Loucy (cell line): Measurements from ENCODE around the gene NAV2.

ENCODE experiments used
- H2AFZ ChIP-seq: fragments of 200-600 bp; sonication (generic); 2 replicates; pipeline ENCODE4 v1.6.0; 2016; ENCODE audit warnings: antibody characterized with exemption, mild to moderate bottlenecking, low read length, moderate library complexity
- H3F3A ChIP-seq: fragments of 200-600 bp; 2 replicates; pipeline ENCODE4 v1.6.0; 2016; ENCODE audit warnings: antibody characterized with exemption, low read depth, mild to moderate bottlenecking
- H3K27me3 ChIP-seq: fragments of 200-600 bp; sonication (generic); 2 replicates; pipeline ENCODE4 v1.6.1; 2014; ENCODE audit warnings: low read length, mild to moderate bottlenecking; ENCODE audit not compliant: insufficient read depth, poor library complexity, severe bottlenecking
- H3K36me3 ChIP-seq: fragments of 200-600 bp; sonication (generic); 2 replicates; pipeline ENCODE4 v1.6.1; 2016; ENCODE audit warnings: low read length; ENCODE audit not compliant: insufficient read depth
- H3K4me1 ChIP-seq: fragments of 200-600 bp; sonication (generic); 2 replicates; pipeline ENCODE4 v1.5.1; 2014; ENCODE audit warnings: low read length, mild to moderate bottlenecking; ENCODE audit not compliant: insufficient read depth, poor library complexity, severe bottlenecking
- H3K4me2 ChIP-seq: fragments of 200-600 bp; sonication (generic); 2 replicates; pipeline ENCODE4 v1.6.0; 2014; ENCODE audit warnings: antibody characterized with exemption, low read length, low read depth, mild to moderate bottlenecking; ENCODE audit not compliant: poor library complexity, severe bottlenecking
- H3K4me3 ChIP-seq: fragments of 200-600 bp; sonication (generic); 2 replicates; pipeline ENCODE4 v1.5.1; 2014; ENCODE audit warnings: low read length, mild to moderate bottlenecking, mixed read lengths; ENCODE audit not compliant: poor library complexity, severe bottlenecking
- H3K79me2 ChIP-seq: fragments of 200-600 bp; sonication (generic); 2 replicates; pipeline ENCODE4 v1.6.1; 2014; ENCODE audit warnings: low read length; ENCODE audit not compliant: insufficient read depth
- H3K9ac ChIP-seq: fragments of 200-600 bp; sonication (generic); 2 replicates; pipeline ENCODE4 v1.6.0; 2014; ENCODE audit warnings: mild to moderate bottlenecking, low read depth, low read length, moderate library complexity; ENCODE audit not compliant: poor library complexity, severe bottlenecking
- H3K9me2 ChIP-seq: fragments of 200-600 bp; sonication (generic); replicated peaks from 2 replicates; pipeline ENCODE4 v1.6.1; 2016; ENCODE audit warnings: low read depth, low read length, mixed read lengths
- H3K9me3 ChIP-seq: fragments of 200-600 bp; sonication (generic); 2 replicates; pipeline ENCODE4 v1.6.1; 2014; ENCODE audit warnings: mild to moderate bottlenecking, antibody characterized with exemption, low read length, low read depth; ENCODE audit not compliant: insufficient read depth
- H4K20me1 ChIP-seq: fragments of 200-600 bp; sonication (generic); 2 replicates; pipeline ENCODE4 v1.6.0; 2014; ENCODE audit warnings: antibody characterized with exemption, low read length, mild to moderate bottlenecking; ENCODE audit not compliant: insufficient read depth, poor library complexity, severe bottlenecking
- EZH2phosphoT487 ChIP-seq: fragments of 200-600 bp; IDR thresholded peaks from 2 replicates; pipeline ENCODE4 v1.6.1; 2018; ENCODE audit warnings: antibody characterized with exemption, mild to moderate bottlenecking, moderate library complexity, borderline replicate concordance
- TF ChIP-seq, protein P1 (sequence below): fragments of 200-600 bp; sonication (generic); conservative IDR thresholded peaks from 2 replicates; pipeline ENCODE4 v1.5.1; 2014; ENCODE audit warnings: mild to moderate bottlenecking, antibody characterized with exemption, low read length

NAV2 gene

DNA sequence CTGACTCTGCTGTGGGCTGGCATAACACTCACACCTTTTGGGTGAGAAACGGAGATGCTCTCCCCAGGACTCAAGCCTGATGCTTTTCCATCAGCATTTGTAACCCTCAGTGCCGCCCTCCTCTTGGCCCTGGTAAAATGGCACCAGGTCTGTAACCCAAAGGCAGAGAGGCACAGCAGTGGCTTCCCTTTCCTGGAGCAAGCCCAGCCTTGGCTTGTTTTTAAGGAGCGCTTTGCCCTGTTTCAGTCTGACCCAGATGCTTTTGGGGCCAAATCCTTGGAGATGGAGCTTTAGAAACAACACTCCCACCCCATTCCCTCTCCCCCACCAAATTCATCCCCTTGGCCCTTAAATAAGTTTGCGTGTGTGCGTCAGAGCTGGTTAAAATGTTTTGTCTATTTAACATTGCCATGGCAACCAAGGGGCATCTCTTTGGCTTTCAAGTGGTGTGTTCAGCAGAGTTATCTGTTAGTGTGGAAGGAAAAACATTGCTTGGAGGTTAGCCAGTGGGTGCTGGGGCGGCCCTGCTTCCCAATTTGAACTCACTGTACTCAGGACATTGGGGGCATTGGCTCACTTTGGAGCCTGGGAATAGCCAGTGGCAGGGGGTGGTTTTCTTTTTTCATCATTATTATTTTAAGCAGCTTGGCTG, 134.1 kb downstream of the NAV2 start:
- Histone ChIP-seq H4K20me1 (no peaks in the 10 kb centered on the region), H3F3A (no peaks in the 10 kb centered on the region), H2AFZ (no peak overlapping the region), H3K4me1 (no peaks in the 10 kb centered on the region), H3K4me3 (no peak overlapping the region), H3K79me2 (no peaks in the 10 kb centered on the region), H3K4me2 (no peak overlapping the region), H3K9me2 (no peaks in the 10 kb centered on the region), H3K27me3 (no peaks in the 10 kb centered on the region), H3K9ac (no peak overlapping the region), H3K36me3 (no peaks in the 10 kb centered on the region), H3K9me3 (no peaks in the 10 kb centered on the region)
- TF ChIP-seq, protein P1, sequence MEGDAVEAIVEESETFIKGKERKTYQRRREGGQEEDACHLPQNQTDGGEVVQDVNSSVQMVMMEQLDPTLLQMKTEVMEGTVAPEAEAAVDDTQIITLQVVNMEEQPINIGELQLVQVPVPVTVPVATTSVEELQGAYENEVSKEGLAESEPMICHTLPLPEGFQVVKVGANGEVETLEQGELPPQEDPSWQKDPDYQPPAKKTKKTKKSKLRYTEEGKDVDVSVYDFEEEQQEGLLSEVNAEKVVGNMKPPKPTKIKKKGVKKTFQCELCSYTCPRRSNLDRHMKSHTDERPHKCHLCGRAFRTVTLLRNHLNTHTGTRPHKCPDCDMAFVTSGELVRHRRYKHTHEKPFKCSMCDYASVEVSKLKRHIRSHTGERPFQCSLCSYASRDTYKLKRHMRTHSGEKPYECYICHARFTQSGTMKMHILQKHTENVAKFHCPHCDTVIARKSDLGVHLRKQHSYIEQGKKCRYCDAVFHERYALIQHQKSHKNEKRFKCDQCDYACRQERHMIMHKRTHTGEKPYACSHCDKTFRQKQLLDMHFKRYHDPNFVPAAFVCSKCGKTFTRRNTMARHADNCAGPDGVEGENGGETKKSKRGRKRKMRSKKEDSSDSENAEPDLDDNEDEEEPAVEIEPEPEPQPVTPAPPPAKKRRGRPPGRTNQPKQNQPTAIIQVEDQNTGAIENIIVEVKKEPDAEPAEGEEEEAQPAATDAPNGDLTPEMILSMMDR, result no peak
- no peak for TF ChIP-seq EZH2phosphoT487

DNA sequence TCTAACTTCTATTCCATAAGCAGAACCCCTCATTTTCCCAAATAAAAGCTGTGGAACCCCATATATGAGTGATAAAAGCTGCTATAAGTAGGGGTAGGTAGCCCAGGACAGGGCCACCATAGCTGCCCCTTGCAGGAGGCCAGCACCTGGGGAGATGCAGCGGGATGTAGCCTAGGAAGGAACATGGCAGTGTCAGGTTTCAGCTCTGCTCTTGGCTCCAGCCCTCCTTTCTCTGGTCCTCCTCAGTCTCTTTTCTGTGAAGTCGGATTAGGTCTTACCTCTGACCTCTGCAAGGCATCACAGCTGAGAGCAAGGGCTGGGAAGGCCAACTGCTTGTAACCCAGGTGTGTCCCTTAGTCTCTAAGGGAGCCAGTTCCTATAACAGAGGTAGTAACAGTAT, 135.6 kb downstream of the NAV2 start:
- no peak overlapping the region for H2AFZ ChIP-seq
- no peak overlapping the region for H3K4me2 ChIP-seq
- no peaks in the 10 kb centered on the region for H3K9me2 ChIP-seq
- TF ChIP-seq EZH2phosphoT487, result no peak
- TF ChIP-seq, protein P1, result no peak
- no peaks in the 10 kb centered on the region for H3K4me1 ChIP-seq
- no peaks in the 10 kb centered on the region for H4K20me1 ChIP-seq
- no peaks in the 10 kb centered on the region for H3K27me3 ChIP-seq
- no peaks in the 10 kb centered on the region for H3K36me3 ChIP-seq
- H3K9ac ChIP-seq, result no peak overlapping the region
- H3F3A ChIP-seq, result no peaks in the 10 kb centered on the region
- no peaks in the 10 kb centered on the region for H3K9me3 ChIP-seq
- no peak overlapping the region for H3K4me3 ChIP-seq
- H3K79me2 ChIP-seq, result no peaks in the 10 kb centered on the region

DNA sequence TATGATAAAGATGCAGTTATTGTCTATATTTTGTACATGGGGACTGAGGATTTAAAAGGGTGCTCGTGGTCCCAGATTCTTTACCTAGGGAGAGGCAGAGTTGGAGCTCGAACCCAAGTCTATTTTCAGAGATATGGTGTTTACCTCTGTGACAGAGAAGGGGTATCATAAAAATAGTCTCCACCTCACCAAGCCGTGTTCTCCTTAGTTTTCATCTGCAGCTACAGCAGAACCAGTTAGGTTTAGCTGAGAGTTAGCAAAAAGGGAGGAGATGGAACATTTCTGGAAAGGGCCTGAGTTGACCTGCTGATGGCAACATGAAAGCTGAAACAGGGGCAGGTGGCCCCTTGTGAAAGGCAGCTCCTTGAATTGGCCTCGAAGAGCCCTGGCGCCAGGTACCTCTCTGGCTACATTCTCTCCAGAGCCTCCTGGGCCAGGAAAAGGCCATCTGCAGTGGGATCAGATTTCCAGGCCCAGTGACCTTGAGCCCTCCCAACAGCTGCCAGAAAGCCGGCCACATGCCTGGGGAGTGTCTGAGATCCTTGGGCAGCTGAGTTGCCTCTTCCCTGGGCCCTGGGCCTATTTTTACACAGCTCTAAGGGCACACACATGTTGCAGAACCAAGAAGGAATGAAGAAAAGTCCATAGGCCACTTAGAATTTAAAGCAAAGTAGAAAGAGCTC, 136.6 kb downstream of the NAV2 start:
- H3K9ac ChIP-seq, result no peak overlapping the region
- no peak overlapping the region for H3K4me3 ChIP-seq
- no peak overlapping the region for H3K4me2 ChIP-seq
- H4K20me1 ChIP-seq, result no peaks in the 10 kb centered on the region
- no peak overlapping the region for H2AFZ ChIP-seq
- no peaks in the 10 kb centered on the region for H3K36me3 ChIP-seq
- H3K4me1 ChIP-seq, result no peaks in the 10 kb centered on the region
- no peaks in the 10 kb centered on the region for H3K79me2 ChIP-seq
- TF ChIP-seq, protein P1, result no peak
- TF ChIP-seq EZH2phosphoT487, result no peak
- H3K9me2 ChIP-seq, result no peaks in the 10 kb centered on the region
- no peaks in the 10 kb centered on the region for H3K27me3 ChIP-seq
- no peaks in the 10 kb centered on the region for H3F3A ChIP-seq
- H3K9me3 ChIP-seq, result no peaks in the 10 kb centered on the region
